ENCODE results near the gene SLC1A1.
A peak's percentile ranks its signal among the peaks of the same experiment; 100 is the strongest.
"Not testable (repeated sequence)": the region's sequence is repeated elsewhere in the genome, so short reads cannot be mapped to it uniquely, and the experiment has no call there.

Gene SLC1A1

DNA sequence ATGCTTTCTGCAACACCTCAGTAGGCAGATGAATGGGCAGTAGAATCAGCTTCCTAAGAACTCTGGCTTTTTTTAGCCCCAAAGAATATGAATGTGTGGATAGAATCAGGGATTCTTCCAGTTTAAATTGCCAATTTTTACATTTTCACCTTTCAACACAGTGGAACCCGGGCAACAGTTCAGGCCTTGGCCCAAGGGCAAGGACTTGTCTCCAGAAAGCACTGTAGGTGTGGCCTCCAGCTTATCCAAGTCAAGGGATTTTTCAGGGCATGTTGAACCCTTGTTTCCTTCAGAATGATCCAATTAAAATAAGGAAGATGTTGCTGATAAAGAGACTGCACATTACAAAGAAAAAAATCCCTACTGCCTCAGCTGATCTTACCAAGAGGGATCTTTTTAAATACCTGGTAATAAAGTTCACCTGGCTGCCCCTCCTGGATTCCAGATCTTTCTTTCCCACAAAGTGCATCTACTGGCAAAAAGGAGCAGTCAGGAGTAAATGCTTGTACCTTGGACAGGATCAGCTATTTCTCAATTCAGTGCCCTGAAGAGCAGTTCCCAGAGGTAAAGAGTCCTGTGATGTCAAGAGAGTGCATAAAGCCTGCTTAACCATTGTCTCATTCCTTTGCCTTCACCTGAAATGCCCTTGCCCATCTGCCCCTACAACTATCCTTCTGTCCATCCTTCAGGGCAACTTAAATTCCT is 91.7 kb downstream of the SLC1A1 start:
- no peak for DNase-seq

DNA sequence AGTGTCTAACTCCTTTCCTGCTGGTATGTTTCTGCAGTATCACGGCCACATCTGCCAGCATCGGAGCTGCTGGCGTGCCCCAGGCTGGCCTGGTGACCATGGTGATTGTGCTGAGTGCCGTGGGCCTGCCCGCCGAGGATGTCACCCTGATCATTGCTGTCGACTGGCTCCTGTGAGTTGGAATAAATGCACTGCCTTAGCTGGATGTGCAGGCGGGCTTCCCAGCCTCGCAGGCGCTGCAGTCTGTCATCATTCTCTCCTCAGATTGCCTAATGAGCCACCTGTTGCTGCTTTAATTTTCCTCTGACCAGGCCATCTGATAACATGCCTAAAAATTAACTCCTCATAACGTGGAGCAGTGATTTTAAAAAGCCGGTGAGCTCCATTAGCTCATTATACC is 92.7 kb downstream of the SLC1A1 start:
- DNase-seq: no peak

DNA sequence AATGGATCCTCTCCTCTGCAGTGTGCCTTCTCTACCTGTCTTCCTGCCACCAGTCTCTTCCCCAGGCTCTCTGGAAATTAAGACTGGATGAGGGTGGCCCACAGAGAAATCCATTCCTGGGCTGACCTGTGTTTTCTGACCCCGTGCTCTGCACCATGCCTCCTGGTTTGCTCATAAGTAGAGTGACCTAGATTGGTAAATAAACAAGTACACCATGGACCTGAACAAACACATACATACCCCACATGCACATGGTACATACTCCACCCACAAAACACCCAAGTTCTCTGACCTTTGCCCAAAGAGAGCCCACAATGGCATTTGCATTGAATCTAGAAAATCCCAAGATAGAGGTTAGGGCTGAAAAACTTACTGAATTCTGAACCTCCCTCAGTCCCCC is 94.4 kb downstream of the SLC1A1 start:
- DNase-seq: no peak

DNA sequence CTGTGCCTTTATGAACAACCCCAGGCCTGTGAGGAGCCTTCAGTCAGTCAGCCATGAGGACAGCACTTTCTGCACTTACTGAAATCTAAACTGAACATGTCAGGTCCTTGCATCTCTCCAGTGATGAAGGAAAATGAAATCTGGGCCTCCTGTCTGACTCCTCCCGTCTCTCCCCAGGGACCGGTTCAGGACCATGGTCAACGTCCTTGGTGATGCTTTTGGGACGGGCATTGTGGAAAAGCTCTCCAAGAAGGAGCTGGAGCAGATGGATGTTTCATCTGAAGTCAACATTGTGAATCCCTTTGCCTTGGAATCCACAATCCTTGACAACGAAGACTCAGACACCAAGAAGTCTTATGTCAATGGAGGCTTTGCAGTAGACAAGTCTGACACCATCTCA is 94.9 kb downstream of the SLC1A1 start:
- no peak for DNase-seq

DNA sequence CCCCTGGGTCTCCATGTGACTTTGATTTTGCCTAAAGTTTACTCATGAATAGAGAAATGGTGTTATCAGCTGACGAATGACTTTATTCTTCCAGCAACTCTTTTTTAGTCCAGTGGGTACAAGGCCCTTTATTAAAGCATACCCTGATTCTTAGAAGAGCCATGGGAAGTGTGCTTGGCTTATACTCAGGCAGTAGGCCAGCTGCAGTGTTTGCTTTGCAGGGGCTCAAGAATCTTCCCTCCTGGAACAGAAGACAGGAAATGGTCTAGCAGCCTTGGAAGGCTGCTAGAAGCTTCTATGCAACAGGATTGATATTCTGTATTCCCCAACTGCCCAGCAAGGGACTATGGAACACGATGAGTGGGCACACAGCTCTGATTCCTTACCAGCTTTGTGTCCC is 98.5 kb downstream of the SLC1A1 start:
- no peak for DNase-seq

DNA sequence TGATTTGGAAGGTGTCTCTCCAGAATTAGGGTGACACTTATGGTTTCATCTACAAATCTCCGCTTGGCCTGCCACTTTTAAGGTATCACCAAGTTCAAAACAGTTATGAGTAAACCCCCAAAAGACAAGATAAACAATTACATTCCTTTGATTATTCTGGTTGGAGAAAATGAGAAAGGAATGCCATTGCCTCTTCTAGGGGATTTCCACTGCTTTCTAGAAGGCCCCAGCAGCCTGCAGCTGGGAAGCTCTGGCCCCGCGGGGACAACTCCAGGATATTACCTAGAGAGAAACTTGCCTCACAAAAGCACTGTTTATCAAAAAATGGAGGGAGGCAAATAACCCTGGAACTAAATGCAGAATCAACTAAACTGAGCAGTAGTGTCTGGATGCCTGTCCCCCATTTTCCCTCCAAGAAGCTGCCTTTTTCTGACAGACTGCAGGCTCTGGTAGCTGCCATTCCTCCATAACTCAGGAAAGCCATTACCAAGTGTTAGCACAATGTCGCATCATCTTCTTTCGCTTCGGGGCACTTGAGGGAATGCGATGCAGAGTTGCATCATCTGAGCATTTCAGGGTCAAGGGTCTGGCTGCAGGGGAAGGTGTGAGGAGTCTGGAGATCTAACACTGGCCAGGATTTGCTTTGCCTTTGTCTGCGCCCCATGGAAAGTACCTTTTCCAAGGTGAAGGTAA is 100.3 kb downstream of the SLC1A1 start:
- no peak for DNase-seq

DNA sequence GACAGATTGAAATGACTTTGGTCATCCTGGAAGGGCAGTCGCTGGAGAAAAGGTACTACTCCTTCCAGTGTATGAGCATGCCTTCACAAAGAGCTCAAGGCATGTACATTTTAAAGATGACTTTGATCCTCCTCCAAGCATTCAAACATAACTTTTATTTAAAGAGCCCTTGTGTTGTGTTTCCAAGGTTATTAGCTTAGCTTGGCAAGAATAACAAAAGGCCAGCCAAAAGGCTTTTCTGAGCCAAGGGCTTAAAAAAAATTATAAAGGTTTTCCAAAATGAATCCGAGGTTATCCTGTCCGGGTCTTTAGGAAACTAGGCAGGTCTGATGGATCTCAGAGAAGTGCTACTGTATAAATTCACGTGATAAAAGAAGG is 100.8 kb downstream of the SLC1A1 start:
- DNase-seq: no peak

DNA sequence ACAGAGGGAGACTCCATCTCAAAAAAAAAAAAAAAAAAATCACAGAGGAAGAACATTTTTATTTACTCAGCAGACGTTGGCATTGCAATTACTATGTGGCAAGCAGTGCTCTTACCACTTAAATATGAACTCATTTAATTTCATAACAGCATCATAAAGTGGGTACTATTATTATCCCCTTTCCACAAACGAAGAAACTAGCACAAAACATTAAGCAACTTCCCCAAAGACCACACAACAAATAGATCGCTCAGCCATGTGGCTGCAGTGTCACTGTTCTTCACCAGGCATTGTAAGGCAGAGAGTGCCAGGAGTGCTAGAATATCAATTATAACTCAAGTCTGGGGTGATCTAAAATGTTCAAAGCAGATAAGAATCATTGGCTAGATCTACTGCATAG is 102.0 kb downstream of the SLC1A1 start:
- DNase-seq: no peak

DNA sequence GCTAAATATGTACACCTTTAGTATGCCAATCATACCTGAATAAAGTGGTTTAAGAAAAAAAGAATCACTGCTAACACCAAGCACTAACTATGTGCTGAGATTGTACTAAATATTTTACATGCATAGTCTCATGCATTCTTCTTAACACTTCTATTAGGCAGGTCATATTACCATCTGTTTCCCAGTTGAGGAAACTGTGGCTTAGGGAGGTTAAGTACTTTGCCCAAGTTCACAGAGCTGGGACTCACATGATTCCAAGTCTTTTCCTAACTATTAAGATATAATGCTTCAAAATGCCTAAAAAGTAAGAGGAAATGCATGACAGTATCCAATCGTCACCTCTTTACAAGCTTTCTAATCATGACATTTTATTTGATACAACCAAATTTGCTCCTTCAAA is 102.6 kb downstream of the SLC1A1 start:
- no peak for DNase-seq

DNA sequence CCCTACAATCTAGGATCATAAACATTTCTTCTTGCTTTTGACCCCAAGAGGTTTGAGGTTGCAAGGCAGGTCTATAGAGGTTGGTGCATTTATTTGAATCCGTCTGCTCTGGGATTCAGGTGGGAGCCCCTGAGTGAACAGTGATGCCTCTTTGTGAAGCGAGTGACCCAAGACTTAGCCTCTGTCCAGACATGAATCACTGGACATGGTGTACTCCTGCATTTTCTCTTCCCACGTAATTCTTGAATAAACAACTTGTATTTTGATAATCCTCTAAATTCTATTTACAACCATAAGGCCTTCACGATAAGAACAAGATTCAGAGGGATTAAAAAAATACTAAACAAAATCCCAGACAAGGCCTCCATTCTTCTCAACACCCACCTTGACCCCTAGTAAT is 104.3 kb downstream of the SLC1A1 start:
- DNase-seq: no peak

DNA sequence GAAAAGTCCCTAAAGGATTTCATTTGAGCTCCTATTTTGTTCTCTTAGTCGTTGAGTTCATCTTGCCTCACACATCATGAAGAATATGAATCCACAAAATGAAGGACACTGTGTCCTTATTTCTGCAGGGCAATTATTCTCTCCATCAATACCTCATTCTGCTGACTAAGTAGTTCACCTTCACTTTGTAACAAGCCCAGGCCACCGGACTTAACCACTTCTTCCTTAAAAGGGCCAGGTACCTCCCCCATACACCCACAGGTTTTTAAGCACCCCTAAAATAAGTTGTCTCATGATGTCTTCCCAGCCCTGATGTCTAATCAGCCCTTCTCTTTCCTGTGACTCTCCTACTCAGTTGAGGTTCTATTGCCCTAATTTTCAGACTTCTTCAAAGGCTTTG is 104.7 kb downstream of the SLC1A1 start:
- no peak for DNase-seq

DNA sequence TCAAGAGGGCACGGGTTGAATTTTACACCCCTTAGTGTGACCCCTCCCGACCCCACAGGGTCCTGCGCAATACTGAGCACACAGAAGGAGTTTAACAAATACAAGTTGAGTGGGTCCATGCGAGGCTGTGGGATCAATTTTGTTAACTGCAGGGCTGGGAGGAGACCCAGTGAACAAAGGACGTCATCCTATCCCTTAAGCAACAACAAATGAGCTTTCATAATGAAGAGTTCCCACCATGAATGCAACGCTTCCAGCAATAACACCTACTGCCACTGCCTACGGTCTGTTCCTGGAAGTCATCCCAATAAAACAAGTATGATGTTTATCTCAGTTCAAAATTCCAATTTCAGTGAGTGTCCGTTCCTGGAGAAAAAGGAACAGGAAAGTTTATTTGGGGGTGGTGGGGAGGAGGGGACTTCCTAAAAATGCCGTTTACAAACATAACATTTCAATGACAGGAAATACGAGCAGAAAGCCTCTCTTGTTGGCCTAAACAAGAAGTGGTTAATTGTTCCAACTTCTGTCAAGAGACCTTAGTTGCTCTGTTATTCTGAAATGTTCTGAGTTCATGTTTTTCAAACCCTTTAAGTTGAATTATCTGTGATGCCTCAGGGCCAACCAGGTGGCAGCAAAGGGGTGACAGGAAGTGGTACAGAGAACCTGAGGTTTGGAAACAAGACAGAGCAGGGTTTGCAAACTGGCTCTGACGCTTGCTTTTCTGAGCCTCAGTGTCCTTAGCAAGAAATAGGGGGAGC is 106.1 kb downstream of the SLC1A1 start:
- no peak for DNase-seq

DNA sequence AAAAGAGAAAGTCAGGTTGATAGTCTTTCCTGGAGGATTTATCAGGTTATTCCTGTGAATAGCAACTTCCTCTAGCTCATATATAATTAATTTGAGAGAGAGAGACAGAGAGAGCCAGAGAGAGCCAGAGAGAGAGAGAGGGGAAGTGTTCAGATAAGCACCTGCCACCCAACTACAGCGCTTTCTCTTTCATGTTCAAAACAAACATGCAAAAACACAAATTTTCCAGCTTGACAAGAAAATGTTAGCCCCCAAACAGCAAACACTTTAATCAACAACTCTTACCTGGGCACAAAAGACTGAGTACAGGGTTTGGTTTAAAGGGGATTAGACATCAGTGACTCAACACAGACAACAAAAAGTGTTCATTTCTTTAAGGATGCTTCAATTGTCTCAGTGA is 110.1 kb downstream of the SLC1A1 start:
- DNase-seq: no peak

DNA sequence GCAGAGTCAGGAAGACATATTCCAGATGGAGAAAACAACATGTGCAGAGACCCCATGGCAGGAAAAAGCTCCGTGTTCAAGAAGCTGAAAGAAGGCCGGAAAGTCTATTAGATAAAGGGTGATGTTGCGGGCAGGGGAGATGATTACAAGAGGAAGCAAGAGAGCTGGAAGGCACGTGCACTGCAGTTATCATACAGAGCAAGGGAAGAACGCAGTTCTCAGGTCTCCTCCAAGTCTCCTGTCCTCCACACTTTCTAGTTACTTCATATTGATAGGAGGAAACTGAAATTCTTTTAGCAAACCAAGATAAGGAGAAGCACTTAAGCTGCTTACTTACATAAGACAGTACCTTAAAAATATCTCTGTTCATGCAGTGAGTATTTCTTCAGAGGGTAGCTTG is 113.6 kb downstream of the SLC1A1 start:
- DNase-seq: no peak

DNA sequence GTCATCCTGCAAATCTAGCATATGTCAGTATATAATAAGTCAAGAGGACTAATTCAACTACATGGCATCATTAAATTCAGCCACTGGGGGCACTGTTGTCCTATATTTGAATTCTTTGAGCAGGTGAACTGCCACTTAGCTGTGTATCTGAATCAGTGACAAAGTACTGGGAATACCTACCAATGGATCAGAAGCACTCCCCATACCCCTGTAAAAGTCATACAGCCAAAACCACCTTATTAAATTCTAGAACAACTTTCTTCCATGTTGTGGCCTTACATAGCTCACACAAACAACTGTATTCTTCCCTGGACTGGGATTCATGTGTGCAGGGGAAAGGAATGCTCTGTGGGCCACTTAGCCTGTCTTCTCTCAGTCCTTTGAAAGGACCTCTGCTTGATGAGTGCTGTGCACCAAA is 114.4 kb downstream of the SLC1A1 start:
- peak; percentile 30 for DNase-seq

DNA sequence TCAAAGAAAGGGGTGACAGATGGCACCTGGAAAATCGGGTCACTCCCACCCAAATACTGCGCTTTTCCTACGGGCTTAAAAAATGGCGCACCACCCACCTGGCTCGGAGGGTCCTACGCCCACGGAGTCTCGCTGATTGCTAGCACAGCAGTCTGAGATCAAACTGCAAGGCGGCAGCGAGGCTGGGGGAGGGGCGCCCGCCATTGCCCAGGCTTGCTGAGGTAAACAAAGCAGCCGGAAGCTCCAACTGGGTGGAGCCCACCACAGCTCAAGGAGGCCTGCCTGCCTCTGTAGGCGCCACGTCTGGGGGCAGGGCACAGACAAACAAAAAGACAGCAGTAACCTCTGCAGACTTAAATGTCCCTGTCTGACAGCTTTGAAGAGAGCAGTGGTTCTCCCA is 115.8 kb downstream of the SLC1A1 start:
- not testable (repeated sequence) for DNase-seq

DNA sequence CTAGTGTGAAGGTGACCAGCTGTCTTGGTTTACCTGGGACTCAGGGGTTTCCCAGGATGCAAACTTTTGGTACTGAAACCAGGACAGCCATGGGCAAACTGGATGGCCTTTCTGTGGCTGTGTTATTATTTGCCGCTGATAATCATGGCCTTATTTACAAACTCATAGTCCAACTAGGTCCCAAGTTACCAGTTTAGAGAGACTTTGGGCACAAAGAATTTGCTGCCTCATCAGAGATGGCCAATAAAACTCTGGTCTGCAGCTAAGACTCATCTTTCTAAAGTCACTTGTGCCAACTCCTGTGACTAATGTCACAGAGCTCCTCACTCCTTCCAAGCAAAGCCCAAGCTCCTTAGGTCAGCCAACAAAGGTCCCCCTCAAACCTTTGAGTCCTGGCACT is 124.4 kb downstream of the SLC1A1 start:
- DNase-seq: no peak

DNA sequence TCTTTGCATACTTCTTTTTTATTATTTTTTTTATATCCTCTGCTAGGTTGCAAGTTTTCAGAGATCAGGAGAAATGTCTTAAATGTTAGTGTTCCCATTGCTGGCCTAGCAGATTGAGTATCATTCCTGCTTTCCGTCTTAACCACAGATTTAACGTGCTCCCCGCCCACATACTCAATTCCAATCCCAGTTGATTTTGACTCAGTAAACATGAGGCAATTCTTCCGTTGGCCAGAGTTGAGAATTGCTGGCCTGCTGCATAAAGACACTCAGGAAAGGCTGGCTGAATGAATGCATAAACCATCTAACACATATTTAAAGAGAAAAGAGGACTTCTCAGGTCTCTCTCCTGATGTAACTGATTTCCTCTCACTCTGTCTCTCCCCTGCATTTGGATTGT is 125.0 kb downstream of the SLC1A1 start:
- no peak for DNase-seq

DNA sequence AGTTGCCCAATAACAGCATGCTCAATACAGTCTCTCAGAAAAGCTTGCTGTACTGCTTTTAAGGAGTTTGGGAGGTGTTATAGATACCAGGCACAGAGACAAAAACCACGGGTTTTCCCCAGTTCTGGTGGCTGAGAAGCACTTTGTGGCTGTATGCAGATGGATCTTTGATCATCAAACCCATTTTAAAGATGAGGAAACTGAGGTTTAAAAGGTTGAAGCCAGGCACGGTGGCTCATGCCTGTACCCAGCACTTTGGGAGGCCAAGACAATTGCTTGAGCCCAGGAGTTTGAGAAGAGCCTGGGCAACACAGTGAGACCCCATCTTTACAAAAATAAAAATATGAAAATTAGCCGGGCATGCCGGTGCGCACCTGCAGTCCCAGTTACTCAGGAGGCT is 125.5 kb downstream of the SLC1A1 start:
- no peak for DNase-seq

DNA sequence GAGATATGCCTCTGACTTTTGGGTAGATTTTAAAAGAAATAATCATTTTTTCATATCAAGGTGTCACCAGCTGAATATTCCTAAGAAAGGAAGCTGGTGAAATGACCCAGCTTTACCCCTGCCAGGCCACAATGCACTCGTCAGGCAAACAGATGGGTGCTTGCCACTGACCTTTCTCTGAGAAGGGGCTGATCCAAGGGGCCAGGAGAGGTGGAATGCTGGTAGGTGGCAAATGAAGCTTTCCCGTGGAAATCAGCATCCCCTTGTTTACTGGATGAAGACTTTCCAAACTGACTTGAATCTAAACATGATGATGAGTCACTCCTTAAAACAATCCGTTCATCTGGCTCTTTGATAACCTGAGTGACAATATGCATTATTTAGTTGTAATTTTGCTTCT is 127.5 kb downstream of the SLC1A1 start:
- DNase-seq: no peak

DNA sequence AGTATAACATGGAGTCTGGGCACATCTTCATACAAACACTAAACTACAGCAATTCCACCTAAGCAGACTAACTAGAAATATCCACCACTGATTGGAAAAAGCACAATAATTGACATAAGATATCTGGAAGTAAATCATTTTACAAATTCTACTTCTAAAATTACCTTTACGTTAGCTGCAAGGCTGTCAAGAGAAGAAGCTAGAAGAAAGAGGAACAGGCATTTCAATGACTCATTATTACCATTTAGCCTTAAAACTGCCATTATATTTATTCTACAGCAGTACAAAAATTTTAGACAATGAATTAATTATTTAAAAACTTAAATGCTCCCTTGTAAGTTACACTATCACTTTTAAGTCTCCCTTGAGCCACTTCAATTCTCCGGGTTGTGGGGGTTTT is 128.4 kb downstream of the SLC1A1 start:
- no peak for DNase-seq

DNA sequence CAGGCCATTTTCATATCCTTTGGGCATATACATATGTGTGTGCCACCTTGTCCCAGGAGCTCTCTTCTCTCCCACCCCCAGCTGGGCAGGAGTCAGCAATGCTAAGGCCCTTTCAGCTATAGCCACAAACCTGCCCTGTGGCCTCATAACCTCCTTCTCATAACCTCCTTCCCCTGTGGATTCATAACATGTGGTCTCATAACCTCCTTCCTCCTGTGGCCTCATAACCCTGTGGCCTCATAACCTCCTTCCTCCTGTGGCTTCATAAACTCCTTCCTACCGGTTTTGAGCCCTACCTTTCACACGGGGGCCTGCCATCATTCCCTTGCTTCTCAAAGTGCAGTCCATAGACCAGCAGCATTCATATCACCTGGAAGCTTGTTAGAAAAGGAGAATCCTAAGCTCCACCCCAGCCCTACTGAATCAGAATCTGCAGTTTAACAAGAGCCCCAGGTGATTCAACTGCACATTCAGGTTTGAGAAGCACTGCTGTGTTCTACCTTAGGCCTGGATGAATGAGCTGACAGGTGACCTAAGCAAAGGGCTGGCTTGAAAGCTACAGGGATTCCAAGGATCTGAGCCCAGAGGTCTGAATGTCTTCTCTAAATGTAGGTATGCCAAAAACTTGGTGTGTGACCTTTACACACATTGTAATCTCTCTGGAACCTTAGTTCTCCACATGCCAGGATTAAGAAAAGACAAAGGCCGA is 129.9 kb downstream of the SLC1A1 start:
- DNase-seq: no peak

DNA sequence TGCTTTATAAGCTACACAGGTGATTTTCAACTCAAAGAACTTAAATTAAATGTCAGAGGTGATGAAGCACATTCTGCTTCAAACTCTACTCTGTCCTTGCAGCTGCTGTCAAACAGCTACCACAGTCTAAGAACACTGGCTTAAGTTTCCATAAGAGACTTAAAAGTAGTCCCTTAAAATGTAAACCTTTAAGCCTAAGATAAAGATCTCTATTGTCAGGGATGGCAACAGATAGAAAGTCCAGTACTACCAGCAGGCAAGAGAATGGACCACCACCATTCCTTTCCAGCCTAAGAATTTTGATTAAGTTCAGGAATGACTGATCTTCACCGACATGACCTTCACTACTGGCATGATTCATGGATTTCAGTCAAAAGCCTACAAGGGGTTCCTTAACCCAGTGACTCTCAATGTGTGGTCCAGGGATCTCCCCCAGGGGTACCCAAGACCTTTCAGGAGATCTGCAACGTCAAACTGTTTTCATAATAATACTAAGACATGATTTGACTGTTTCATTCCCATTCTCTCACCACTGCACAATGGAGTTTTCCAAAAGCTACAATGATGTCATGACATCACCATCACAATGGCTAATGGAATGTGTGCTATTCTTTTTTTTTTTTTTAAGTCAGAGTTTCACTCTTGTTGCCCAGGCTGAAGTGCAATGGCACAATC is 130.8 kb downstream of the SLC1A1 start:
- DNase-seq: no peak

All from NCI-H2029 treated with DMSO at 0.1 percent for 48 hours (cell line).